ENCODE measurements around the gene ENTPD2. TPM values are rescaled to one million over a fixed set of nuclear protein-coding genes. Genes with fewer than 3 reads are reported as not detected.

ENTPD2 gene
- total RNA-seq, 6 donors from 2014 or later = 0.34 to 0.98 (median 0.55) TPM; not detected in 2

GRCh38 chr9:137015976-137016375 lies 37.9 kb downstream of the ENTPD2 start:
- WGBS, 2 donors = 90 to 96% methylated on average over 2 to 21 of the region's 21 CpGs
- H3K9me3 ChIP-seq = no peaks in the 10 kb centered on the region
- no peak overlapping the region for H3K4me3 ChIP-seq
- no peak overlapping the region for H3K27ac ChIP-seq
- H3K27me3 ChIP-seq = no peaks in the 10 kb centered on the region
- TF ChIP-seq EP300 (IDR thresholded peaks at IDR 0.05) = no peak
- no peak for TF ChIP-seq POLR2AphosphoS5 (IDR thresholded peaks at IDR 0.05)
- no peak for TF ChIP-seq POLR2A (IDR thresholded peaks at IDR 0.05)
- TF ChIP-seq, protein P1, sequence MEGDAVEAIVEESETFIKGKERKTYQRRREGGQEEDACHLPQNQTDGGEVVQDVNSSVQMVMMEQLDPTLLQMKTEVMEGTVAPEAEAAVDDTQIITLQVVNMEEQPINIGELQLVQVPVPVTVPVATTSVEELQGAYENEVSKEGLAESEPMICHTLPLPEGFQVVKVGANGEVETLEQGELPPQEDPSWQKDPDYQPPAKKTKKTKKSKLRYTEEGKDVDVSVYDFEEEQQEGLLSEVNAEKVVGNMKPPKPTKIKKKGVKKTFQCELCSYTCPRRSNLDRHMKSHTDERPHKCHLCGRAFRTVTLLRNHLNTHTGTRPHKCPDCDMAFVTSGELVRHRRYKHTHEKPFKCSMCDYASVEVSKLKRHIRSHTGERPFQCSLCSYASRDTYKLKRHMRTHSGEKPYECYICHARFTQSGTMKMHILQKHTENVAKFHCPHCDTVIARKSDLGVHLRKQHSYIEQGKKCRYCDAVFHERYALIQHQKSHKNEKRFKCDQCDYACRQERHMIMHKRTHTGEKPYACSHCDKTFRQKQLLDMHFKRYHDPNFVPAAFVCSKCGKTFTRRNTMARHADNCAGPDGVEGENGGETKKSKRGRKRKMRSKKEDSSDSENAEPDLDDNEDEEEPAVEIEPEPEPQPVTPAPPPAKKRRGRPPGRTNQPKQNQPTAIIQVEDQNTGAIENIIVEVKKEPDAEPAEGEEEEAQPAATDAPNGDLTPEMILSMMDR (IDR thresholded peaks at IDR 0.05) = no peak
- peaks cover 0 to 69% (median 46%) of the 10 kb centered on the region in 4 donors for H3K36me3 ChIP-seq
- DNase-seq = peak in 1 of 2 donors; percentile 69
- H3K4me1 ChIP-seq = no peaks in the 10 kb centered on the region
- no peak for ATAC-seq (ENCODE audit: low FRiP score in 2 of 2)

DNA sequence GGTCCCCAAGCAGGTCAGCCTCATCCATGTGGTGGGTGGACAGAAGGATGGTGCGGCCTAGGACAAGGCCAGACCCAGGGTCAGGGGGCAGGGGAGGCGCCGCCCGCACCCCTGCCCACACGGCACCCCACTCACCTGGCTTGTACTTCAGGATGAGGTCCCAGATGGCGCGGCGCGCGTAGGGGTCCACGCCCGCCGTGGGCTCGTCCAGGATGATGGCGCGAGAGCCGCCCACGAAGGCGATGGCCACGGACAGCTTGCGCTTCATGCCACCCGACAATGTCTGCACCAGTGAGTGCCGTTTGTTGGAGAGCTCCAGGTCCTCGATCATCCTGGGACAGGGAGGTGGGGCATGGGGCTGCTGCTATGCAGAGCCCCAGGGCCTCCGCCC lies 38.3 kb downstream of the ENTPD2 start:
- H3K9me3 ChIP-seq = no peaks in the 10 kb centered on the region
- DNase-seq = peak in 1 of 2 donors; percentile 76
- TF ChIP-seq POLR2A (IDR thresholded peaks at IDR 0.05) (no peak), EP300 (IDR thresholded peaks at IDR 0.05) (no peak), POLR2AphosphoS5 (IDR thresholded peaks at IDR 0.05) (no peak)
- TF ChIP-seq, protein P1 (IDR thresholded peaks at IDR 0.05) = no peak
- 94 to 96% methylated on average over 12 to 22 of the region's 25 CpGs for WGBS, 2 donors
- no peak overlapping the region for H3K27ac ChIP-seq
- H3K36me3 ChIP-seq = peaks cover 0 to 66% (median 46%) of the 10 kb centered on the region in 4 donors
- H3K4me1 ChIP-seq = no peaks in the 10 kb centered on the region
- no peak overlapping the region for H3K4me3 ChIP-seq
- no peak for ATAC-seq (ENCODE audit: low FRiP score in 2 of 2)
- no peaks in the 10 kb centered on the region for H3K27me3 ChIP-seq

- WGBS, 2 donors = 95 to 96% methylated on average over 15 to 36 of the region's 36 CpGs
- H3K27ac ChIP-seq = no peak overlapping the region
- H3K36me3 ChIP-seq = peaks cover 0 to 69% (median 47%) of the 10 kb centered on the region in 4 donors
- no peak for TF ChIP-seq EP300 (IDR thresholded peaks at IDR 0.05)
- H3K27me3 ChIP-seq = no peaks in the 10 kb centered on the region
- H3K9me3 ChIP-seq = no peaks in the 10 kb centered on the region
- DNase-seq (peak in 1 of 2 donors; percentile 69), ATAC-seq (ENCODE audit: low FRiP score in 2 of 2) (no peak)
- H3K4me3 ChIP-seq = no peak overlapping the region
- H3K4me1 ChIP-seq = no peaks in the 10 kb centered on the region
These were observed 38.9 kb downstream of the ENTPD2 start for GRCh38 chr9:137014776-137015539.

DNA sequence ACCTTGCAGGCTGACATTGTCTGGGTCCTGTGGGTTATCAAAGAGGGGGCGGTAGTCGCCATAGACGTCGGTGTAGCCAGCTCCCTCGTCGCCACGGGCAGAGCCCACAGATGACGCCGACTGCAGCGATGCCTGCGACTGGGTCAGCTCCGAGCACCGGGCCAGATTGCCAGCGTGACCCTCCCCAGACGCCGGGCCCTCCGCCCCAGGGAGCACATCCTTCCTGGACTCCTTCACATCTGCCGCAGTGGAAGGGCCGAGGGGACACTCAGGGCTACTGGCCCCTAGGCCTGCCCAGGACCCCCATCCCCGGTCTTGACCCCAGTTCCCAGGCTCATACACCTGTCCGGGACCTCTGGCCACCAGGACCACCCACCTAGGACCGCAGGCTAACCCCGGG lies 39.7 kb downstream of the ENTPD2 start:
- Histone ChIP-seq H3K27me3 (no peaks in the 10 kb centered on the region), H3K36me3 (peaks cover 0 to 77% (median 53%) of the 10 kb centered on the region in 4 donors), H3K9me3 (no peaks in the 10 kb centered on the region), H3K27ac (no peak overlapping the region), H3K4me3 (no peak overlapping the region), H3K4me1 (no peaks in the 10 kb centered on the region)
- 91% methylated on average over 23 of the region's 23 CpGs; no CpG with 5 or more reads in 1 of the 2 donors for WGBS, 2 donors
- peak in 1 of 2 donors; percentile 73 for DNase-seq
- ATAC-seq (ENCODE audit: low FRiP score in 2 of 2) = no peak
- TF ChIP-seq EP300 (IDR thresholded peaks at IDR 0.05) = no peak
- no peak for TF ChIP-seq POLR2AphosphoS5 (IDR thresholded peaks at IDR 0.05)
- no peak for TF ChIP-seq POLR2A (IDR thresholded peaks at IDR 0.05)
- TF ChIP-seq, protein P1 (IDR thresholded peaks at IDR 0.05) = no peak

DNA sequence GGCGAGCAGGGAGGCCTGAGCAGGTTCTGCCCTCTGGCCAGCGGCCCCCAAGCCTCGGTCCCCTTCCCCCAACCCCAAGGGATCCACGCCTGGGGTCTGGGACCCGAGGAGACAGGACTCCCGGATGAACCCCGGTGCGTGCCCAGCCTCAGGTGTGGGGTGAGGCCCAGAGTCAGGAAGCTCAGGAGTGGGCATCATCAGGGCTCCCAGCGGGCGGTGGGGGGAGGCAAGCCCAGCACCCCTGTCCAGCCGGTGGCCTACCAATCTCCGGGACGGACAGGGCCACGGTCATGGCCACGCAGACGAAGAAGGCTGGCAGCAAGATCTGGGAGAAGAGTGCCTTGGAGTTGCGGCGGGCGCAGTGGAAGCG lies 40.3 kb downstream of the ENTPD2 start:
- Histone ChIP-seq H3K4me3 (no peak overlapping the region), H3K27ac (no peak overlapping the region), H3K36me3 (peaks cover 0 to 78% (median 53%) of the 10 kb centered on the region in 4 donors), H3K9me3 (no peaks in the 10 kb centered on the region), H3K27me3 (no peaks in the 10 kb centered on the region), H3K4me1 (no peaks in the 10 kb centered on the region)
- ATAC-seq (ENCODE audit: low FRiP score in 2 of 2) = no peak
- peak in 1 of 2 donors; percentile 75 for DNase-seq
- WGBS, 2 donors = 93 to 96% methylated on average over 12 of the region's 20 CpGs
- TF ChIP-seq EP300 (IDR thresholded peaks at IDR 0.05) (no peak), POLR2A (IDR thresholded peaks at IDR 0.05) (no peak), POLR2AphosphoS5 (IDR thresholded peaks at IDR 0.05) (no peak)
- TF ChIP-seq, protein P1 (IDR thresholded peaks at IDR 0.05) = no peak

Data from upper lobe of left lung (tissue), 6 donors.